ENCODE data around the gene A2ML1. TPM values are rescaled to one million over a fixed set of nuclear protein-coding genes. Genes with fewer than 3 reads are reported as not detected.
A peak's percentile ranks its signal among the peaks of the same experiment; 100 is the strongest.
"Not testable (repeated sequence)": the region's sequence is repeated elsewhere in the genome, so short reads cannot be mapped to it uniquely, and the experiment has no call there.

Gene A2ML1
- total RNA-seq, 1 donor from 2014 or later, result not detected

DNA sequence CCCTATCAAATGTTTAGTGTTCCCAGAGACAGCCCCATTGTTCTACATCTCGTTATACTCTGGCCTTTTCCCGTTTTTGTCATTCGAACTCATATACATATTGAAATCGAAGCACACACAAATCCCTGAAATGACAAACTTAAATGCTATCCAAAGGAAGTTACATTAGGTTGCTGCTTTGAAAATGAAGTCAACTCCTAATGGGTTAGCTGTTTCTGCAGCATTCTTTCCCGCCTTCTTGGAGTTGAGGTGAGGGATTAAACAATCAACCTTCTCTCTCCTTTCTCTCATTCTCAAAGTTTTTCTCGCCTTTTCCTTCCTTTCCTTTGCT, 91.2 kb downstream of the A2ML1 start:
- Mint-ChIP-seq H3K9me3 (no peaks in the 10 kb centered on the region), H3K27ac (peak overlapping the region; percentile 90), H3K4me1 (peaks cover 9% of the 10 kb centered on the region)

GRCh38 chr12:8914033-8914715, 91.8 kb downstream of the A2ML1 start, which contains the start of gene PHC1:
TSS of gene PHC1 (plus strand) at chr12:8914509. CDS start at chr12:8917678, 3,169 bp downstream.
- H3K4me3 Mint-ChIP-seq, result peak within 1 kb of the TSS; percentile 89
- not testable (repeated sequence) for H3K9me3 Mint-ChIP-seq; H3K4me1 Mint-ChIP-seq; H3K36me3 Mint-ChIP-seq (ENCODE audit: low read depth)
- peak within 1 kb of the TSS; percentile 90 for H3K27ac Mint-ChIP-seq
- intact Hi-C loops (cut with micrococcal nuclease), result loop anchor here (2.0 to 5.0 kb wide), 3 partner anchors 35 to 217 kb away; partner anchors contain the start of genes M6PR and RIMKLB
- peaks cover 13% of the 10 kb centered on the region for H3K27me3 Mint-ChIP-seq
- DNase-seq, result peak; percentile 91

More for the DNA sequence above, 91.2 kb downstream of the A2ML1 start:
- H3K4me3 Mint-ChIP-seq, result peak overlapping the region; percentile 89
- H3K27me3 Mint-ChIP-seq, result peaks cover 13% of the 10 kb centered on the region
- no peaks in the 10 kb centered on the region for H3K36me3 Mint-ChIP-seq (ENCODE audit: low read depth)
- no peak for DNase-seq
- intact Hi-C loops (cut with micrococcal nuclease), result loop anchor here (2.0 to 5.0 kb wide), 3 partner anchors 35 to 216 kb away; partner anchors contain the start of genes M6PR and RIMKLB

DNA sequence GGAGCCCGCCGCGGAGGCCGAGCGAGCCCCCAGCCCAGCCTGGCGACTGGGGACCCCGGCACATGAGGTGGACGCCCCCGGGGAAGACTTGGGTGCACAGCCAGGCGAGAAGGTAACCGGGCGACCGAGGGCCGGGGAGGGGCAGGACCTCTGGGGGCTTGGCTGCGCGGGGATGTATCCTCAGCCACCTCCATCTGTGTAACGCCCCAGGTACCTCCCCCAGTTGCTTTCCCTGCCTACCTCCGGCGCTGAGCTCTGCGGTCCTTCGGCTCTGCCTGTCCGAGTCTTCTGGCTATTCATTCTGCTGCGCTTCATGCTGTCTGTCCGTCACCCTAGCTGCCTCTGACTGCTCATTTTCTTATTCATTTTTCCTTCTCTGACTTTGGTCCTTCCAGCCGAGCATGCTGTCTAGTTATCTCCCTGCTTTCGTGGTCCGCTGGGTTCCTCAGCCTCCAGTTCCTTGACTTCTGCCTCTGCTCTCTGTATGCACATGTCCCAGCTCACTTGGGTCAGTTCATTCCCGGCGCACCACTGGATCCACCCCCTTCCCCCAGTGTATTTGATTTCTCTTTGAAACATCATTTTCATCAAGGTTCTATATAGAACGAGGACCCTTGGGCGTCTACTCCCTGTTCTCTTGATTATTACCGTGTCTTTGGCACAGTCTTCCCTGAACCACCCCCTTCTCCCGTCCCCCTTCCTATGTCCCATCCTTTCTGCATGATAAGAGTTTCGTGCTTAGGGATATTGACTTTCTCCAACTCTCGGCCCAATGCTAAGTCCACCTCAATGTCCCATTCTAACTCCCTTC, 92.5 kb downstream of the A2ML1 start:
- DNase-seq, result peak; percentile 90
- intact Hi-C loops (cut with micrococcal nuclease), result loop anchor here (2.0 to 5.0 kb wide), 3 partner anchors 34 to 218 kb away; partner anchors contain the start of genes M6PR and RIMKLB
- peaks cover 13% of the 10 kb centered on the region for H3K27me3 Mint-ChIP-seq
- H3K36me3 Mint-ChIP-seq (ENCODE audit: low read depth), result no peaks in the 10 kb centered on the region
- peaks cover 9% of the 10 kb centered on the region for H3K4me1 Mint-ChIP-seq
- H3K27ac Mint-ChIP-seq, result no peak overlapping the region
- H3K4me3 Mint-ChIP-seq, result no peak overlapping the region
- H3K9me3 Mint-ChIP-seq, result no peaks in the 10 kb centered on the region

- no peak overlapping the region for H3K4me3 Mint-ChIP-seq
- H3K9me3 Mint-ChIP-seq, result no peaks in the 10 kb centered on the region
- no peak overlapping the region for H3K27ac Mint-ChIP-seq
- H3K27me3 Mint-ChIP-seq, result peaks cover 11% of the 10 kb centered on the region
- no peaks in the 10 kb centered on the region for H3K36me3 Mint-ChIP-seq (ENCODE audit: low read depth)
- H3K4me1 Mint-ChIP-seq, result peaks cover 9% of the 10 kb centered on the region
- intact Hi-C loops (cut with micrococcal nuclease), result no loop called here
- no peak for DNase-seq
Measured at GRCh38 chr12:8916154-8916553, 93.7 kb downstream of the A2ML1 start.

GRCh38 chr12:8917031-8917430, 94.6 kb downstream of the A2ML1 start:
- Mint-ChIP-seq H3K27ac (no peak overlapping the region), H3K9me3 (no peaks in the 10 kb centered on the region), H3K36me3 (ENCODE audit: low read depth) (no peaks in the 10 kb centered on the region), H3K4me3 (no peak overlapping the region), H3K4me1 (peaks cover 9% of the 10 kb centered on the region), H3K27me3 (peaks cover 5% of the 10 kb centered on the region)
- DNase-seq, result no peak
- intact Hi-C loops (cut with micrococcal nuclease), result no loop called here

DNA sequence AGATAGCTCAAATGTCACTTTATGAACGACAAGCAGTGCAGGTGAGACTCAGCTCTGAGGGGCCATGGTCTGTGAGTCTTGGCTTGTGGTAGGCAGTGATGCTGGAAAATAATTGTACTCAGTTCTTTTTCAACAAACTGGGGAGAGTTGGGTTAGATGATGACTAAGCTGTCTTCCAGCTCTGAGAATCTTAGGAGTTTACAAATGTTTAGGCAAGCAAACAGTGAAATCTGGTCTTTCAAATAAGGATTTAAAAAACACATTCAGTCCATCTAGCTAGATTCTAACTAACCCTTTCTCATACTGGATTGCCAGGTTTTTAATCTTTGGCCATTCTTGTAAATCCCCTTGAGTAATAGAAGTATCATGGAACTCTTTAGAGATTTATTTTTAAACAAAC, 95.3 kb downstream of the A2ML1 start:
- Mint-ChIP-seq H3K27ac (no peak overlapping the region), H3K27me3 (peaks cover 4% of the 10 kb centered on the region), H3K4me1 (peaks cover 9% of the 10 kb centered on the region), H3K36me3 (ENCODE audit: low read depth) (no peaks in the 10 kb centered on the region), H3K4me3 (no peak overlapping the region), H3K9me3 (no peaks in the 10 kb centered on the region)
- intact Hi-C loops (cut with micrococcal nuclease), result no loop called here
- no peak for DNase-seq

GRCh38 chr12:8919643-8920042, 97.2 kb downstream of the A2ML1 start:
- intact Hi-C loops (cut with micrococcal nuclease); H3K27me3 Mint-ChIP-seq; H3K4me1 Mint-ChIP-seq; H3K4me3 Mint-ChIP-seq; DNase-seq; H3K9me3 Mint-ChIP-seq; H3K27ac Mint-ChIP-seq; H3K36me3 Mint-ChIP-seq (ENCODE audit: low read depth): not testable (repeated sequence)

GRCh38 chr12:8922544-8922943, 100.1 kb downstream of the A2ML1 start:
- Mint-ChIP-seq H3K9me3 (no peaks in the 10 kb centered on the region), H3K4me1 (no peaks in the 10 kb centered on the region), H3K36me3 (ENCODE audit: low read depth) (no peaks in the 10 kb centered on the region), H3K27me3 (no peaks in the 10 kb centered on the region), H3K27ac (no peak overlapping the region), H3K4me3 (no peak overlapping the region)
- intact Hi-C loops (cut with micrococcal nuclease), result no loop called here
- DNase-seq, result no peak

Other genes with a start within 250 kb of the A2ML1 start
- gene AICDA, start 209.8 kb upstream of the A2ML1 start, total RNA-seq, result not detected in 2 replicates
- not detected in 2 replicates for gene MFAP5, start 159.8 kb upstream of the A2ML1 start, total RNA-seq
- 0.68 and 0.88 TPM in 2 replicates for gene RIMKLB, start 124.6 kb upstream of the A2ML1 start, total RNA-seq
- gene PHC1, start 91.9 kb downstream of the A2ML1 start, total RNA-seq, result 7.9 and 8.7 TPM in 2 replicates
- gene M6PR, start 127.0 kb downstream of the A2ML1 start, total RNA-seq, result 160 and 167 TPM in 2 replicates
- 0.71 and 0.84 TPM in 2 replicates for gene KLRG1, start 166.9 kb downstream of the A2ML1 start, total RNA-seq

Data from activated CD4-positive, alpha-beta T cell treated with anti-CD3 and anti-CD28 coated beads, Interleukin-2, amount 10 ng/mL, durations not matched to agents 24 days and 14 days (primary cell).